ENCODE measurements around the gene RCOR3. TPM values are rescaled to one million over a fixed set of nuclear protein-coding genes. Genes with fewer than 3 reads are reported as not detected.

Gene RCOR3
- total and polyA plus RNA-seq, 2 of the 8 experiments (the other 6 are each of a cell fraction or from before 2014, with no cell fraction given), result 21.4 to 36.3 TPM

GRCh38 chr1:211229365-211229759 is 29.8 kb upstream of the RCOR3 start (continued):
- TF ChIP-seq CBX5 (IDR thresholded peaks at IDR 0.05; ENCODE audit: low read depth, low read length), result no peak
